Left renal pelvis (tissue), 4 donors: ENCODE results near the gene NDC80. TPM values are rescaled to one million over a fixed set of nuclear protein-coding genes. Genes with fewer than 3 reads are reported as not detected.
A peak's percentile ranks its signal among the peaks of the same experiment; 100 is the strongest.

Experiments
- DNase-seq, 4 donors: peaks; one replicate each; pipeline ENCODE4 v3.0.0-alpha.2; 2013; ENCODE audit warnings: low read depth in 4 of 4, low spot score in 3 of 4
- polyA plus RNA-seq, 4 donors: library from polyadenylated mRNA; unstranded; fragments of 120-200 nt; gene quantifications; one replicate each; pipeline ENCODE4 v1.2.1, GENCODE V29; 2013; ENCODE audit not compliant: insufficient read length in 4 of 4

NDC80 gene
- polyA plus RNA-seq, 4 donors, result 24.9 to 28.6 (median 27.3) TPM

GRCh38 chr18:2555895-2556294 is 15.5 kb upstream of the NDC80 start:
- no peak for DNase-seq

- no peak for DNase-seq
These were observed 13.8 kb upstream of the NDC80 start for GRCh38 chr18:2557536-2557935.

- DNase-seq, result no peak
These were observed 12.1 kb upstream of the NDC80 start for GRCh38 chr18:2559249-2559648.

GRCh38 chr18:2564373-2564772 is 7.0 kb upstream of the NDC80 start:
- no peak for DNase-seq

- no peak for DNase-seq
These were observed 3.2 kb upstream of the NDC80 start for GRCh38 chr18:2568129-2568528.

GRCh38 chr18:2568605-2569004 is 2.8 kb upstream of the NDC80 start:
- no peak for DNase-seq

GRCh38 chr18:2569338-2570207 is 1.8 kb upstream of the NDC80 start:
- DNase-seq, result no peak

- peak in 2 of 4 donors; percentile 29 to 54 for DNase-seq
These were observed 571 bp upstream of the NDC80 start for GRCh38 chr18:2570772-2571199.

- DNase-seq, result no peak
These were observed 813 bp downstream of the NDC80 start for GRCh38 chr18:2572171-2572569.

- DNase-seq, result no peak
These were observed 1.5 kb downstream of the NDC80 start for GRCh38 chr18:2572892-2573291.

GRCh38 chr18:2573408-2573807 is 2.1 kb downstream of the NDC80 start:
- DNase-seq, result no peak

GRCh38 chr18:2587788-2588187 is 16.4 kb downstream of the NDC80 start:
- DNase-seq, result no peak

GRCh38 chr18:2588666-2589344 is 17.4 kb downstream of the NDC80 start:
- no peak for DNase-seq

GRCh38 chr18:2589345-2590068 is 18.1 kb downstream of the NDC80 start:
- no peak for DNase-seq

GRCh38 chr18:2590303-2590702 is 18.9 kb downstream of the NDC80 start:
- no peak for DNase-seq

GRCh38 chr18:2597639-2598038 is 26.3 kb downstream of the NDC80 start:
- DNase-seq, result no peak

- no peak for DNase-seq
These were observed 31.5 kb downstream of the NDC80 start for GRCh38 chr18:2602844-2603243.

GRCh38 chr18:2606335-2606734 is 35.0 kb downstream of the NDC80 start:
- no peak for DNase-seq

GRCh38 chr18:2609604-2610003 is 38.2 kb downstream of the NDC80 start:
- DNase-seq, result no peak

GRCh38 chr18:2610549-2610948 is 39.2 kb downstream of the NDC80 start:
- DNase-seq, result no peak

GRCh38 chr18:2612996-2613395 is 41.6 kb downstream of the NDC80 start:
- no peak for DNase-seq
